ENCODE data around the gene RAD17. TPM values are rescaled to one million over a fixed set of nuclear protein-coding genes. Genes with fewer than 3 reads are reported as not detected.

The RAD17 gene, protein sequence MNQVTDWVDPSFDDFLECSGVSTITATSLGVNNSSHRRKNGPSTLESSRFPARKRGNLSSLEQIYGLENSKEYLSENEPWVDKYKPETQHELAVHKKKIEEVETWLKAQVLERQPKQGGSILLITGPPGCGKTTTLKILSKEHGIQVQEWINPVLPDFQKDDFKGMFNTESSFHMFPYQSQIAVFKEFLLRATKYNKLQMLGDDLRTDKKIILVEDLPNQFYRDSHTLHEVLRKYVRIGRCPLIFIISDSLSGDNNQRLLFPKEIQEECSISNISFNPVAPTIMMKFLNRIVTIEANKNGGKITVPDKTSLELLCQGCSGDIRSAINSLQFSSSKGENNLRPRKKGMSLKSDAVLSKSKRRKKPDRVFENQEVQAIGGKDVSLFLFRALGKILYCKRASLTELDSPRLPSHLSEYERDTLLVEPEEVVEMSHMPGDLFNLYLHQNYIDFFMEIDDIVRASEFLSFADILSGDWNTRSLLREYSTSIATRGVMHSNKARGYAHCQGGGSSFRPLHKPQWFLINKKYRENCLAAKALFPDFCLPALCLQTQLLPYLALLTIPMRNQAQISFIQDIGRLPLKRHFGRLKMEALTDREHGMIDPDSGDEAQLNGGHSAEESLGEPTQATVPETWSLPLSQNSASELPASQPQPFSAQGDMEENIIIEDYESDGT
- total RNA-seq (2014; rRNA removed; shearing (Covaris generic)) (15.8 and 27.8 TPM in 2 replicates), polyA plus RNA-seq (2016; fragmentation: Nextera tagmentation; extraction: Ambion mirVana) (20.5 and 21.7 TPM in 2 replicates)

DNA sequence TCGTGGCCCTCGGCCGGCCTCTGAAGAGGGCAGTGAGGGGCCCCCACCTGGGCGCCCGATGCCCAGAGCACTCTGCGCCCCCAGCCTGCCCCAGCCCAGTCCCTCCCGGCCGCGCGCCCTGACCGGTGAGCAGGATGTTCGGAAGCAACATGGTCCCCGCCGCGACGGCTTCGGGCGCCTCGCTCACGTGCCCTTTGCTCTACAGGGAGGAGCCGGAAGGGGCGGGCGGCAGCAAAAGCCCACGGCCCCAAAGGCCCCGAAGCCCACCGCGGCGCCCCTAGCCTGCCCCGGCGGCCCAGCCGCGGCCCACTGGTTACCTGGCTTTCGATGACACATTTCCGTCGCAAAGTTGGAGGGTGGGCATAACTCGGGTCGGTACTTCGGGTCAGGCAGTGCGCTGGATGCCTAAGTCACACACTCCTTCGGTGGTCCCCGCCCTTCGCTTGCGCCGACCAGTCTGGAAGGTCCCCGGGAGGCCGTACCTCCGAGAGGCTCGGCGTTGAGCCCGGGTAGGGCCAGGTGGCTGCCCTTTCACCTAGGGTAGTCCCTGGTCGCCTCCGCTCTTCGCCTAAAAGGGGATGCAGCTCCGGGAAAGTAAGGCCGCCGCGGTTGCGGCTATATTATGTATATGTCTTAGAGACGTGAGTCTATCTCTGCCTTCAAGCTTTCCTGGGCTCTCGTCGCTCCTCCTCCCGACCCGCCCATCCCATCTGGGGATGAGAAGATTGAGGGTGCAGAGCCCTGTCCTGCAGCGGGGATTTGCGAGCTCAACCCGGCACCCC, at the start of gene RAD17, which contains the start of the genes AK6 and TAF9:
RAD17 (plus strand) TSS at position 479 of the 782 bp plus-strand sequence. CDS start 2,391 bp downstream, outside the sequence.
AK6 (minus strand) TSS at position 181 of the 782 bp plus-strand sequence; CDS start at position 151, 30 bp downstream.
TAF9 (minus strand) TSS at position 181 of the 782 bp plus-strand sequence. CDS start 3,783 bp downstream, outside the sequence.
- Histone ChIP-seq H3K9ac (peak within 1 kb of the TSS; percentile 96), H3F3A (ENCODE audit: insufficient read depth) (peaks cover 4% of the 10 kb centered on the region), H4K20me1 (ENCODE audit: insufficient read depth) (no peaks in the 10 kb centered on the region; the same call in 1 of the 2 replicates), H3K27me3 (replicated peaks; ENCODE audit: insufficient read depth) (no peaks in the 10 kb centered on the region), H3K79me2 (ENCODE audit: insufficient read depth) (peaks cover 79% of the 10 kb centered on the region), H3K36me3 (ENCODE audit: low read depth) (peaks cover 11% of the 10 kb centered on the region), H3K27ac (peak within 1 kb of the TSS; percentile 95), H3K4me2 (ENCODE audit: unreplicated experiment) (peak within 1 kb of the TSS; percentile 93), H3K9me3 (ENCODE audit: low read depth) (no peaks in the 10 kb centered on the region), H3K9me2 (ENCODE audit: insufficient read depth) (no peaks in the 10 kb centered on the region), H2AFZ (peak within 1 kb of the TSS; percentile 94), H3K4me1 (ENCODE audit: insufficient read depth) (peaks cover 21% of the 10 kb centered on the region), H3K4me3 (peak within 1 kb of the TSS; percentile 98)
- peak; percentile 97 for DNase-seq
- TF ChIP-seq EZH2phosphoT487 (IDR thresholded peaks at IDR 0.05; ENCODE audit: insufficient read depth, low read depth) (no peak), EZH2 (IDR thresholded peaks at IDR 0.05; ENCODE audit: insufficient read depth, poor library complexity, severe bottlenecking) (no peak)
- WGBS, 2 experiments (ENCODE audit: low coverage in 1 of 2, low lambda C conversion rate in 2 of 2, missing lambda C conversion rate in 2 of 2): 0 to 1% methylated on average over 43 to 47 of the region's 66 CpGs
- in situ Hi-C loops (cut with MboI): no loop called here

- Histone ChIP-seq H3K4me1 (ENCODE audit: insufficient read depth) (no peaks in the 10 kb centered on the region), H3K27me3 (replicated peaks; ENCODE audit: insufficient read depth) (no peaks in the 10 kb centered on the region), H2AFZ (no peak overlapping the region), H3K79me2 (ENCODE audit: insufficient read depth) (no peaks in the 10 kb centered on the region), H3K4me3 (no peak overlapping the region), H3F3A (ENCODE audit: insufficient read depth) (no peaks in the 10 kb centered on the region), H3K9me2 (ENCODE audit: insufficient read depth) (no peaks in the 10 kb centered on the region), H3K27ac (no peak overlapping the region), H3K9me3 (ENCODE audit: low read depth) (no peaks in the 10 kb centered on the region), H3K4me2 (ENCODE audit: unreplicated experiment) (no peak overlapping the region), H3K9ac (no peak overlapping the region), H4K20me1 (ENCODE audit: insufficient read depth) (no peaks in the 10 kb centered on the region), H3K36me3 (ENCODE audit: low read depth) (no peaks in the 10 kb centered on the region)
- 61 to 85% methylated on average over 1 of the region's 1 CpG for WGBS, 2 experiments (ENCODE audit: low coverage in 1 of 2, low lambda C conversion rate in 2 of 2, missing lambda C conversion rate in 2 of 2)
- no peak for DNase-seq
- in situ Hi-C loops (cut with MboI): no loop called here
- TF ChIP-seq EZH2 (IDR thresholded peaks at IDR 0.05; ENCODE audit: insufficient read depth, poor library complexity, severe bottlenecking): no peak
- no peak for TF ChIP-seq EZH2phosphoT487 (IDR thresholded peaks at IDR 0.05; ENCODE audit: insufficient read depth, low read depth)
These were observed 43.3 kb upstream of the RAD17 start for GRCh38 chr5:69326365-69326764.

GRCh38 chr5:69329905-69330489, 39.6 kb upstream of the RAD17 start:
- Histone ChIP-seq H3K4me1 (ENCODE audit: insufficient read depth) (0 out of 2 replicates have a peak, but pooled peaks cover 3% of the 10 kb centered on the region), H3K4me3 (no peak overlapping the region), H3K27me3 (replicated peaks; ENCODE audit: insufficient read depth) (no peaks in the 10 kb centered on the region), H3K9me2 (ENCODE audit: insufficient read depth) (no peaks in the 10 kb centered on the region), H3F3A (ENCODE audit: insufficient read depth) (no peaks in the 10 kb centered on the region), H3K27ac (no peak overlapping the region), H2AFZ (no peak overlapping the region), H4K20me1 (ENCODE audit: insufficient read depth) (no peaks in the 10 kb centered on the region), H3K79me2 (ENCODE audit: insufficient read depth) (no peaks in the 10 kb centered on the region), H3K36me3 (ENCODE audit: low read depth) (no peaks in the 10 kb centered on the region), H3K9me3 (ENCODE audit: low read depth) (no peaks in the 10 kb centered on the region), H3K9ac (no peak overlapping the region), H3K4me2 (ENCODE audit: unreplicated experiment) (no peak overlapping the region)
- WGBS, 2 experiments (ENCODE audit: low coverage in 1 of 2, low lambda C conversion rate in 2 of 2, missing lambda C conversion rate in 2 of 2): 90% methylated on average over 9 of the region's 9 CpGs
- TF ChIP-seq EZH2phosphoT487 (IDR thresholded peaks at IDR 0.05; ENCODE audit: insufficient read depth, low read depth) (no peak), EZH2 (IDR thresholded peaks at IDR 0.05; ENCODE audit: insufficient read depth, poor library complexity, severe bottlenecking) (no peak)
- no peak for DNase-seq
- in situ Hi-C loops (cut with MboI): no loop called here

Data from GM23248 (cell line).